ENCODE data around the gene KCNJ10.

- TF ChIP-seq NFATC4 (CRISPR knock-in tag; IDR thresholded peaks at IDR 0.05) (no peak), ZNF232 (CRISPR knock-in tag; IDR thresholded peaks at IDR 0.05) (no peak), JUN (CRISPR knock-in tag; IDR thresholded peaks at IDR 0.05) (no peak)
- TF ChIP-seq, protein P1, sequence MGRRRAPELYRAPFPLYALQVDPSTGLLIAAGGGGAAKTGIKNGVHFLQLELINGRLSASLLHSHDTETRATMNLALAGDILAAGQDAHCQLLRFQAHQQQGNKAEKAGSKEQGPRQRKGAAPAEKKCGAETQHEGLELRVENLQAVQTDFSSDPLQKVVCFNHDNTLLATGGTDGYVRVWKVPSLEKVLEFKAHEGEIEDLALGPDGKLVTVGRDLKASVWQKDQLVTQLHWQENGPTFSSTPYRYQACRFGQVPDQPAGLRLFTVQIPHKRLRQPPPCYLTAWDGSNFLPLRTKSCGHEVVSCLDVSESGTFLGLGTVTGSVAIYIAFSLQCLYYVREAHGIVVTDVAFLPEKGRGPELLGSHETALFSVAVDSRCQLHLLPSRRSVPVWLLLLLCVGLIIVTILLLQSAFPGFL (CRISPR knock-in tag; IDR thresholded peaks at IDR 0.05; ENCODE audit: borderline replicate concordance): no peak
- TF ChIP-seq, protein P2, sequence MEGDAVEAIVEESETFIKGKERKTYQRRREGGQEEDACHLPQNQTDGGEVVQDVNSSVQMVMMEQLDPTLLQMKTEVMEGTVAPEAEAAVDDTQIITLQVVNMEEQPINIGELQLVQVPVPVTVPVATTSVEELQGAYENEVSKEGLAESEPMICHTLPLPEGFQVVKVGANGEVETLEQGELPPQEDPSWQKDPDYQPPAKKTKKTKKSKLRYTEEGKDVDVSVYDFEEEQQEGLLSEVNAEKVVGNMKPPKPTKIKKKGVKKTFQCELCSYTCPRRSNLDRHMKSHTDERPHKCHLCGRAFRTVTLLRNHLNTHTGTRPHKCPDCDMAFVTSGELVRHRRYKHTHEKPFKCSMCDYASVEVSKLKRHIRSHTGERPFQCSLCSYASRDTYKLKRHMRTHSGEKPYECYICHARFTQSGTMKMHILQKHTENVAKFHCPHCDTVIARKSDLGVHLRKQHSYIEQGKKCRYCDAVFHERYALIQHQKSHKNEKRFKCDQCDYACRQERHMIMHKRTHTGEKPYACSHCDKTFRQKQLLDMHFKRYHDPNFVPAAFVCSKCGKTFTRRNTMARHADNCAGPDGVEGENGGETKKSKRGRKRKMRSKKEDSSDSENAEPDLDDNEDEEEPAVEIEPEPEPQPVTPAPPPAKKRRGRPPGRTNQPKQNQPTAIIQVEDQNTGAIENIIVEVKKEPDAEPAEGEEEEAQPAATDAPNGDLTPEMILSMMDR (IDR thresholded peaks at IDR 0.05): no peak
Measured at GRCh38 chr1:160104486-160104885, 34.5 kb upstream of the KCNJ10 start.

All from WTC11 (cell line).